COR-L47 (cell line): ENCODE data around the gene IL1R1.

Experiments
- DNase-seq: peaks from one replicate; lab custom pipeline; 2025; lab: John Stamatoyannopoulos, UW

The IL1R1 gene

DNA sequence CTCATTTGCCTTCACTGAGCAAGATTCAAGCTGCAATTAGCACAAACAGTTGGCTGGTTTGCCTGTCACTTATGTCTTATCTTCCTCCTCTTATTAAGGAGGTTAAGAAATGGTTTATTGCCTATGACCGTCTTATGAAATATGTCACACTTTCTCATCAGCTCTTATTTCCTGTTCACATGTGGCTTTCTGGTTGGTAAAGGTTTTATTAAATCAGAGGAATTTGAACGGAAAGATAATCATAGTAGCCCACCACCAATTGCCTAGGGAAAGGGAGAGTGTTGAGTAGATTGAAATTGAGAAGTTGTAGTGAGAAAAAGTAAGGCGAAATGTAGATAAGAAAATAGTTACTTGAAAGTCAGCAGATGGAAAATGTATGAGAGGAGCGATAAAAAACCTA lies 4.2 kb upstream of the IL1R1 start:
- no peak for DNase-seq

DNA sequence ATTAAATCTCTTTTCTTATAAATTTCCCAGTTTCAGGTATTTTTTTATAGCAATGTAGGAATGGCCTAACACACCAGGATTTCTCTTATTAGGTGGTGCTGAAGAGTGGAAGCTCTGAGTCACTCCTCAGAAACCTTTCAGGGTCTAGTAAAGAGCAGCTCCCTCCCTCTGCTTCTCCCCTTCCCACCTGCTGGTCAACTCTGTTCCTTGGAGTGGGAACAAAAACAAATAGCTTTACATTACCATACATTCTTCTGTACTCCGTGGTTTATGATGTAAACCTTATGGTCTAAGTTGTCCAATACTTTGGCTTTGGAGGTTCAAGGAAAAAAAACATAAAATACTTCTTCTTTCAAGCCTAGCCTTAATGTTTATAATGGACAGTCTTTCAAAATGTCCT lies 2.7 kb upstream of the IL1R1 start:
- no peak for DNase-seq

DNA sequence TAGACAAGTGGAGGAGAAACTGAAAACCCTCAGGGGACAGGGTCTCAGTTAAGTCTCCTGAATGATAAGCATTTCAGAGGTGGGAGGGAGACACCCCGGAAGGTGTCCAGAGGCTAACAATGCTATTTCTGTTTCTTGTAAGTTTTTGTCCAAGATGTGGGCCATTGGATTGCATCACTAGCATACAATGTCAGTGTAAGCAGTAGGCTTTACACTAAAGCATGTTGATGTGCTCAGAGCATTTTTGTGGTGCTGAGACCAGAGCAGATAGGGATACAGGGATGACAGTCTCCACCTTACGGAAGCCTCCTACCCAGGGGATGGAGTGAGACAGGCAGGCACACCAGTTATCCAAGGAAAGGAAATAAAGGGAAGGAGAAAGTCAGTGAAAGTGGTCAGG lies 2.2 kb upstream of the IL1R1 start:
- no peak for DNase-seq

DNA sequence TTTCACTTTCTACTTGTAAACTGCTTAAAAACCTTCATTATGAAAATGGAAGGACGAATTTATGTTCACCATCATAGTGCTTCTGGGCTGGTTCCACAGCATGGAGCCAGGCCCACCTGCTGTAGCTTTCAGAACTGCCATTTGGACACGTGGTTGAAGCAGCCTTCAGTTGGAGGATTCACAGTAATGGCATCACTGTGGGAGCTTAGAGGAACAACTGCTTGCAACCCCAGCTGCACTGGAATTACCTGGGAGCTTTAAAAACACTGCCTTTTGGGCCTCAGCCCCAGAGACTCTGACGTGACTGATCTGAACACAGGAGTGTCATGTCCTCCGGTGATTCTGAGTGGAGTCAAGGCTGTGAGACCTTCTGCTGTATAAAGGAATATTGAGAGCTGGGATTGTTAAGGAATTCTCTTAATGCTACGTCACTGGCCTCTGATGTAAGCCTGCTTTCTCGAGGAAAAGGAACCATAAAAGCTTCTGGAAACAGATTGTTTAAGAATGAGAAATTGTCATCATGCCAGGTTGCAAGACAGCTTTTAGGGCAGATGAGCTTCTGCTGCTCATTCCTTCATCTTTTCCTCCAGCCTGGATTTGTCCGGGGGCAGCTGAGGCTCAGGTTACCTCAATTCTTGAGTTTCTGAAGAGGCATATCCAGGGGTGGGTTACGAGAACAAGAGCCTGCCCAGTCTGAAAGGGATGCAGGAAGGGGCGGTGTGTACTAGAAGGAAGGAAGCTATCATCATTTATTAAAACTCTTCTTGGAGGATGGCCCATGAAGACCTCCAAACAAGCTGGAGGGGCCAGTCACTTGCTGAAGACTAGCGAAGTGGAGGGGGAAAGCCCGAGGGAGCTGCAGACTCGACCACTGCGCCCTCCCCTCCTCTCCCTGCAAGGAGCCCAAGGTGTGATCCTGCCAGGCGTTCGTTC lies 1.3 kb upstream of the IL1R1 start:
- no peak for DNase-seq

DNA sequence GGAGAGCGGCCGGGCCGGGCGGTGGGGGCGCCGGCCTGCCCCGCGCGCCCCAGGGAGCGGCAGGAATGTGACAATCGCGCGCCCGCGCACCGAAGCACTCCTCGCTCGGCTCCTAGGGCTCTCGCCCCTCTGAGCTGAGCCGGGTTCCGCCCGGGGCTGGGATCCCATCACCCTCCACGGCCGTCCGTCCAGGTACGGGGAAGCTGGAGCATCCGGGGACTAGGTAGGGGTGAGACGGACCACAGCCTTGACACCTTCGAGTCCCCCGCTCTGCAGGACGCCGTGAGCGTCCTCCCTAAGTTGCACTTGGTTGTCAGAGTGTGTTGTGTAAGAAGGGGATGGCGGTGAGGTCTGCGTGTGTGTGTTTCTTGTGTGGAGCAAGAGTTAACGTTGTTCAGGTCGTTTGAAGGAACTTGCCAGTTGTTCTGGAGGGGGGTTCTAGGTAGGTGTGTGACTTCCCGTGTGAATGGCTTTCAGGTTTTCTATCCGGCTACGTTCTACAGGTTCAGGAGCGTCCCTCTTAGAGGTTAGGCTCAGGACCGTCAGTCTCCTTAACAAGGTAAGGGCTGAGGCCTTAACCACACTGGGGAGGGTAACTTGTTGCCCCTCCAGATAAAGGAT lies 393 bp downstream of the IL1R1 start:
- DNase-seq, result no peak

DNA sequence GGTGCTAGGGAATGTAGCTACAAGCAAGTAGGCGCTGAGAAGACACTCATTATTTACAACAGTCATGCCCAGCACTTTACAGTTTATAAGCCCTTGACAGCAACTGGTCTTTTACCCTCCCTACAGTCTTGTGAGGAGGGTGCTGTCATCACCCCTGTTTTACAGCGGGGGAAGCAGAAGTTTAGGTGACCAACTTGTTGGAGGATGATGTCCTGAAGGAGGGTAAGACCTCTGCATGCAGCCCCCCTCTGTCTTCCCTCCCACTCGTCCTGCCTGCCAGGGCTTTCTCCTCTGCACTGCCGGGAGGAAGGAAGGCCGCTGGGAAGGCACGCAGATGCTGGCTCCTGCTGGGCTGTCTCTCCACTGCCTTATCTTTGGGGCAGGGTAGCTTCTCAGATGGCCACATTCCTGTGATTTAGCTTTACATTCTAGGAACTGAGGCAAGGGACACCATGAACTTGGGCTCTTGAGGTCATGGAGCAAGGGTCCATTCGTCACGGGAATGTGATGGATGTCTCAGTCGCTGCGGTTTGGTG lies 972 bp downstream of the IL1R1 start:
- DNase-seq, result no peak

DNA sequence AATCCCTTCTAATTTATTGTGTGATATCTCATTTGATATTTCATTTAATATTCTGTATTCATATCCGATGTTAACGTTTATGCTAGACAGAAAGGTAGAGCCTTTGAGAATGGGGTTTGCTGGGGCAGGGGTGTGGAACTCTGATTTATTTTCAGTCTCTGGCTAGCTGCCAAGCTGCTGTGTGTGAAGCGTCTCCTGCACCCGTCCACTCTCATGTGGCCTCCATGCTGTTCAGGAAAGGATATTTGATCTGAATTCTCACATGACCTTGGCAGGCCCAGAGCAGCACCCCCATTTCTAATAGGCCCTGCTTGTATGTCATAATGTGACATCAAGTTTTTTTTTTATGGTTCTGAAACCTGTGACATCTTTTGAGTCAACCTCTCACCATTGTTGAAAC lies 1.6 kb downstream of the IL1R1 start:
- no peak for DNase-seq

DNA sequence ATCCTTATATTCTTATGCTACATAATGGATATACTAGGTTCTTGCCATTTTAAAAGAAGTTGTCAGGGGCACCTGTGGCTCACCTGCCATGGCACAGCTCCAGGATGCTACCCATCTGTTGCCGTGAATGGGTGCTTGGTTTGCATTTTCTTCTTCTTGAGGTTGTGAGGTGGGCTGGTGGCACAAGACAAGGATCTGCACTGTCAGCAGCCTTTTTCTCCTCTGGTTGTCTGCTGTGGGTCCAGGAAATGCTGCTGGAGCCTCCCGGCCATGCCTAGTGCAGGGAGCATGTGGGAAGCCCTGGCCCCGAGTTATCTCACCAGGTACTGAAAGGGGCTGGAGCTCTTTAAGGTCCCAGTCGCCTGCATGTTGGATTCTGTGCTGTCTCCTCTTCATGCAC lies 2.6 kb downstream of the IL1R1 start:
- no peak for DNase-seq

DNA sequence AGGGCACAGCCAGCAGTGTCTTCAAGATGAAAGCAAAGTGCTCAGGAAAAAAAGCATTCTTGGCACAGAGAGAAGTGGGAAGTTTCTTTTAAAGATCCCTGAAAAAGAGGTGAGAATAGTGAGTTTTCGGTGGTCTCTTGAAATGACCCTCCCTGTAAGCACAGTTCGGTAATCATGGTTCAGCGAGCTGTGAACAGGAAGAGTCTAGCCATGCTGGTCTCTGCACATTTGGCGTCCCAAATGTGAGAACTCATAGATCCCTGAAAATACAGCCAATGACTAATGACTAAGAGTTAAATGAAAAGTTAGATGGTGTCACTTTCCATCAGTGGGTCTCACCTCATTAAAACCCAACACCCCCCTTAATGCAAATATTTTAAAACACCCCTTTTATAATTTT lies 3.4 kb downstream of the IL1R1 start:
- DNase-seq, result no peak

DNA sequence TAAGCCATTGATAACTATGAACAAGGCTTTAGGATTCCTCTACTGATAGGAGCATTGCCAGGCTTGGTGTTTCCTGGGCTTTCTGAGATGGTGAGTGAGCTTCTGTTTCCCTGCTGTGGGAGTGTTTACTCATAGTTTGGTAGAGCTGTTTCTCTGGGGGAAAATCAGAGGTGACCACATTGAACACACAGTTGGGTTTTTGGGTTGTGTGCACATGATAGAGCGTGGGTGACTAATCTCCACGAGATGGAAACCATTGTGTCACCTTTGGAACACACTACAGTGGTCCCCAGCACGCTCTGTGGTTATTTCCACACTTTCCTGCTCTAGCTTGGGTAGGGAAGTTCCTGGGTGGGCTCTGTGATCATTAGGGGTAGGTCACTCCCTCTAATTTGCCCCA lies 5.4 kb downstream of the IL1R1 start:
- no peak for DNase-seq

DNA sequence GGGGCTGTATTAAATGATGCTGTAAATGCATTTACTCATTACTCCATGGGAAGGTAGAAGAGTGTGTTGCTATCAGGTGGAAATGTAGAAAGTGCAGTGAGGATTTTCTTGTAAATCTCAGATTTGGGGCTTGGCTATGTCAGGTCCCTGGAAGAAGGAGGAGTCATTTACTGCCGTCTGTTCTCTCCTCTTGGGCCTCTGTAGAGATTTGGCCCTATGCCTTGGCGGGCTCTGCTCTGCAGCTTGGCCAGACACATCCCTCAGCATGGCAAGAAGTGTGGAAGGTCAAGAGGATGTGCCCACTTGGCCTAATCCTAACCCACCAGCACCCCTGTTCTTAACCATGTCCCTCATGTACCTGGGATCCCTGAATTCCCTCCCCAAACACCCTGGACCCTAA lies 6.7 kb downstream of the IL1R1 start:
- no peak for DNase-seq

DNA sequence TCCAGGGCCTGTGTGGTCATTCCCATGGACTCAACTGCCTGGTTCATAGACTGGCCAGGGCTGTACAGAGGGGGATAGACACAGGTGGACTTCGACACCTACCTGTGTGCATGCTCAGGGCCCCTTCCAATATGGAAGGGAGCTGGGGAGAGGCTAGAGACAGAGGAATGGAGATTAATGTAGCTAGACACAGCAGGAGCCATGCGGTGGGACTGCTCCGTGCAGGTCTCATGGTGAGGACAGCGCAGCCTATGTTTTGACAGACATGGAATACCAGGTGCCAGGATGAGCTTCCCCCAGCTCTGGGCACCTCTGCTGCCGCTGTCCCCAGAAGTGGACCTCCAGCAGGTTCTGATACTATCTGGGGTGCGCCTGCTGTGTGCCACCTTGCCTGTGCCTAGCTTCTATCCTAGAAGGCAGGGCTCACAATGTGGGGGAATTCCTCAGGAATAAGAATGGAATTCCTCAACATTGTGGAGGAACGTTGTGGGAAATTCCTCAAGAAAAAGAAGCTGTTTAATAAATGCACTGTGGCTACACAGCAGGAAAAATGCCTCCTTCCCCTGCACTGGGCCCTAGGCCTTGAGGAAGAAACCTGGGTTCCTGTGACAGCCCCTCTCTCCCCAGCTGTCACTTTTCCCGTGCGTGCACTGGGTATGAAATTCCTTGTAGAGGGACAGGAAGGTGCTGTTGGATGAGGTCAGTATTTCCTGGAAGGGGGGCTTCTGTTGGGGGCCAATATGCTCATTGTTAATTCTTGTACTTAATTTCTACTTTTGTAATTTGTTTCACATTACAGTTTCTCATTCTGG lies 7.3 kb downstream of the IL1R1 start:
- no peak for DNase-seq

DNA sequence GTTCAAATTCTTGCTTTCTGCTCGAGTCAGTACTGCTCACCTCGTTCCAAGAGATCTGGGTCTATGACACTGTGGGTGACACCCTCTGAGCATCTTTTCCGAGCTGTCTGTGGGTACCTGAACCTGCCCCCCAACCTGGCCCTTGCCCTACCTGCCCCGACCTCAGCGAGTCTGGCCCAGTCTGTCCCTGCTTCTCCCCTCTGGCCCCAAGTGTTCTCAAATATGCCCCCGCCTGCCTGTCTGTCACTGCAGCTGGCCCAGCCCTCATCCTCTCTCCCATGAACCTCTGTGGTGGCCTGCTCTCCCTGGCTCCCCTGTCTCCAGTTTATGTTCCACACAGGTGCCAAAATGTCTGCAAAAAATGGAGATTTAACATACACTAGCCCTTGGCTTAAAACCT lies 11.8 kb downstream of the IL1R1 start:
- DNase-seq, result no peak

DNA sequence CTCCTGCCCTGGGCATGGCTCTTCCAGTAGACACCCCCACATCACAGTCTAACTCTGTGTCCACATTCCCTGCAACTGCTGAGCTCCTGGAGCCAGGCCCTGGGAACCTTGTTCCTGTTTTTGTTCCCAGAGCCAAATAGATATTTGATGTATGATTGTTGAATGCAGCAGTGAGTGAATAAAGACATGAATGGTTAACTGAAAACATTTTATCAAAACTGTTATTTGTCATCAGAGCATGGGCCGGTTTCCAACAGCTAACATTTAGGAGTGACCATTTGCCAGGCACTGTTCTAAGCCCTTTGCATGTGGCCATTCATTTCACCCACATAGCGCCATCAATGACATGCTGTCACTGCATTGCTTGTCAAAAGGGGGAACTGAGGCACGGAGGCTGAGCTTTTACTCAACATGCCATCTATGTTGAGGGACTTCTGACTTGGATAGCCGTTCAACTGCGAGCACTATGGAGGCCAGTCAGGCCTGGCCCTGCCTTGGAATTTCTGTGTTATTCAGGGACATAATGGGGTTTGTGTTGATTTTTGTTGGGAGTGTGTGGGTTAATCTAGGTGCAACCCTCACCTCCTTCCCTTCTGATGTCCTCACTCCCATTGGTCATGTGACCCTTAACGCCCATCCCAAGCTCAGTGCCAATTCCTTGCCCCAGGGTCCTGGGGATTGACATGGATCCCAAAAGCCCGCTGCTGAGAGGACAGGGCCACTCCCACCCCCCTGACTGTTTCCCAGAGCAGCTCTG lies 12.6 kb downstream of the IL1R1 start:
- no peak for DNase-seq

DNA sequence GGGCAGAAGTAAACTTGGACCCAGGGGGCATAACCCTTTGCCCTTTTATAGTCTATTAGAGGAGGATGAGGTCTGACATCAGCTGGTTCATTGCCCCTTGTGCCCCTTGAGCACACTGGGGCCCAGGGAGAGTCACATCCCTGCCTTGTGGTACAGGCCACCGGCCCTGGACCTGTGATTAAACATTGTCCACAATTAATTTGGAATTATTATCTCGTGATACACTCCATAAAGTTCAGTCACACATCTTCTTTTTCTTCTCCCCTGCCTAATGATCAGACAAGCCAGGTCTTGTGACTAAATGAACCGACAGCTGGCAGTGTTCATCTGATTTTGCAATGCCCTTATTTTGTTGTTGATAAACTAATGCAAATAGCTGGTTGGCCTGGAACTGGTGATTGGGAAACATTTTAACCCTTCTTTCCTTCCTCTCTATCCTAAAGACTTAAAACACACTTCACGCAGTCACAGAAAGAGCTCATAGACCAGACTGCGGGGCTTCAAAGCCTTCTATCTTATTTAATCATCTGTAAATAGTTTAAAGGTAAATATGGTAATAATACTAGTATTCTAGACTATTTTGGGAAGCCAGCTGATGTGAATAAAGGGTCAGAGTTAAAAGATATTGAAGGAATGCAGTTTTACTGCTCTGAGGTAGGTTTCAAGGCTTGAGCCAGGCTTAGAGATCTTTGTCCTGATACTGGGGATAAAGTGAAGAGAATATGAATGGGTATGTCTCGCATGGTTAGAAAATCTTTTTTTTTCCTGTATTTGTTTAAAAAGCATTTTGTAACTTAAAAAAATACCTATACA lies 13.4 kb downstream of the IL1R1 start:
- no peak for DNase-seq

DNA sequence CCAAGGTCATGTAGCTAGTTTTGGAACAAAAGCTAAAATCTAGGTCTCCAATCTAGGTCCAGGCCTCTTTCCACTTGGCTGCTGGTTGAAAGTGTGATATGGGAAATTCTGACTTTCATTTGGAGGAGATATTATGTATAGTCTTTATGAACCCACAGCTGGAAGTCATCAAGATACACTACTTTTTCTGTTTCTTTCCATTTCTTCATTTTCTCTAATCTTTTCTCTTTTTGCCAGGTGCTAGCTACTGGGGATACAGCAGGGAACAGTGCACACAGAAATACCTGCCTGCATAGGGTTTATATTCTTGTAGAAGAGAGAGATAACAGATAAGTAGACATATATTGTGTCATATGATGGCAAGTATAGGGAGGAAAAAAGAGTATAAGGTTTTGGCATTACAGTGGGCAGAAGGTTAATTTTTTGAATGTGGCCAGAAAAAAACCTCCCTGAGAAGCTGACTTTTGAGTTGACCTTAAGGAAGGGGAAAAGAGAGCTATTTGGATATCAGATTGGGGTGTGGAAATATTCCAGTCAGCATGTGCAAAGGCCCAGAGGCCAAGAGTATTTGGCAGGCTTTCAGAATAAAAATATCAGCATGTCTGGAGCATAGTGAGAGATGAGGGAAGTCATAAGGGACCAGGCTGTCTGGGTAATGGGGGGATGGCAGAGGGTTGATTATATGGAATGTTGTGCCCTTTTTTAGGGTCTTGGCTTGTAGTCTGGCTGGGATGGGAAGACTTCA lies 15.6 kb downstream of the IL1R1 start:
- DNase-seq, result no peak

DNA sequence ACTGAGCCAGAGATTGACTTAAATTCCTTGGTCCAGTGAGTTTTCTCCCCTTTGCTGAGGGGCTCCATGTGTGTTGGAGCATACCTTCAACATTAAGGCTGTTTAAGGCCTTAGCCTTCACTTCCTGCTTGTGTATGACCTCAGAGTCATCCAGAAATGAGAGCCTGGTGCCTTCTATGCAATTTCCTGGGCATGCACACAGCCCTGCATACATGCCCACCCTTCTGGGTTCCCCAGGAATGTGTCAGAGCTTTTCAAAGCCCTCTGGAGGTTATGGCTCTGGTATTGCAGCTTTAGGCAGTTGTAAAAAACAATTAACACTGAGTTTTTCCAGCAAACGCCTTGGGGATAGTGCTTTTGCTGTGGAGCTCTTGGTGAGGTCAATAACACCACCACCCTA lies 16.7 kb downstream of the IL1R1 start:
- no peak for DNase-seq

DNA sequence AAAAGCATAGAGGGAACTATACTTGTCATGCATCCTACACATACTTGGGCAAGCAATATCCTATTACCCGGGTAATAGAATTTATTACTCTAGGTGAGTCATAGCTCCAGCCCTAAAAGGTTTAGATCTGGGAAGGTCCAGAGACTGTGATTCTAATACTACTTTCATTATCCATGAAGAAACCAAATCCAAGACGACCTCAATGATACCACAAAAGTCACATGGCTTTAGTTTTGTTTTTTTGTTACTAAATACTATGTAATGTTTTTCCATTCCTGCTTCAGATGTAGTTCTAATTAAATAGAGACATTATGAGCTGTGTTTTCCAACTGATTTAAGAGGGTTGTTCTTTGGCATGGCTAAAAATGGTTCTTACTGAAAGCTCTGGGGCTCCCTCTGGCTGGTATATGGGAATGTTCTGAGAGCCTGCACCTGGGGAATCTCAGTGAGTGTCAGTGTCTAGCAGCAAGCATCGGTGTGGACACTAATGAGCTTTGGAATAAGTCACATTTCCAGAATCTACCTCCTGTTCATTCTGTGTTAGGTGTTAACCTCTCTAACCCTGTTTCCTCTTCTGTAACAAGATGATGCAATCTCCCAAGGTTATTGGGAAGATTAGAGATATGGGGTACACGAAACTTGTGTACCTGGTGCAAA lies 23.8 kb downstream of the IL1R1 start:
- DNase-seq, result no peak

DNA sequence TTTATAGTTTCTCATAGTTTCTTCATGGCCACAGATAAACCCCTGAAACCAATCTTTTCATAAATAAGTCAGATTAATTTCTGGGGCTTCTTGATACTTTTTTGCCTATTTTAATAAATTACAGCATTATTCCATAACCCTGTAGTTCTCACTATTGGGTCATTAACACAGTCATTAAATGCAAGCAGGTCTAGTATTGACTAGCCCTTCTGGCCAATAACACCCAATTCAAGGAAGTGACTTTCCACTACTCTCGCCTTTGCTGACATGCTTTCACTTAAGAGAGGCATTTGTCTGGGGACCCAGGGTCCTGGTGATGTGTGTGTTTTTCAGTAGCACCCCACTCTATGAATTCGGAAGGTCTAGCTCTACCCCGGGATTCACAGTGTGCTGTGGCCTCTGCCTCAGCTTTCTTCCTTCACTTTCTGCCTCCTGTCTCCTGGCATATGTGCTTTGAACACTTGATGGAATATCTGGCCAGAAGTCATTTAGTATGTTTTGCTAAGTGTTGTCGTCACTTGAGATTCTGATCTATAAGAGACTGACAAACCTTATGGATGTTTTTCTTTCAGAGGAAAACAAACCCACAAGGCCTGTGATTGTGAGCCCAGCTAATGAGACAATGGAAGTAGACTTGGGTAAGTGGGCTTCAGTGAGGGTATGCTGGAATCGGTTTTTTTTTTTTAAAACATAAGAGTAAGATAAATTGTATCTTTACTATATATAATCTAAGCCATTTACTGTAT lies 25.7 kb downstream of the IL1R1 start:
- no peak for DNase-seq
